Aorta (tissue), 5 donors: Measurements from ENCODE around the gene EWSR1. TPM values are rescaled to one million over a fixed set of nuclear protein-coding genes. Genes with fewer than 3 reads are reported as not detected.
"Not testable (repeated sequence)": the region's sequence is repeated elsewhere in the genome, so short reads cannot be mapped to it uniquely, and the experiment has no call there.

ENCODE experiments used
- ATAC-seq: fragments of 200-7000 bp; cut with Tn5 transposase; one replicate; pipeline ENCODE4 v1.9.1; 2022; ENCODE audit warnings: moderate library complexity; ENCODE audit not compliant: low FRiP score
- DNase-seq, 2 donors: peaks; one replicate each; pipeline ENCODE4 v3.0.0-alpha.2; 2020
- H3K27ac ChIP-seq, 2 donors: one replicate each; pipeline ENCODE4 v1.5.1; 2013; ENCODE audit warnings: low read length in 2 of 2, mild to moderate bottlenecking in 2 of 2, moderate library complexity in 2 of 2, control low read depth in 1 of 2, inconsistent platforms in 1 of 2, low read depth in 1 of 2
- H3K27me3 ChIP-seq, 2 donors: one replicate each; pipeline ENCODE4 v1.6.1; 2013; ENCODE audit warnings: control low read depth in 1 of 2, low read length in 1 of 2, mild to moderate bottlenecking in 1 of 2, moderate library complexity in 1 of 2; ENCODE audit not compliant: insufficient read depth in 2 of 2, control insufficient read depth in 1 of 2
- H3K36me3 ChIP-seq, 2 donors: one replicate each; pipeline ENCODE4 v1.6.1; 2013; ENCODE audit warnings: control low read depth in 1 of 2, low read length in 1 of 2, mild to moderate bottlenecking in 1 of 2; ENCODE audit not compliant: insufficient read depth in 2 of 2, control insufficient read depth in 1 of 2
- H3K4me1 ChIP-seq, 2 donors: one replicate each; pipeline ENCODE4 v1.6.1; 2013; ENCODE audit warnings: low read length in 2 of 2, control low read depth in 1 of 2, mild to moderate bottlenecking in 1 of 2, moderate library complexity in 1 of 2; ENCODE audit not compliant: insufficient read depth in 2 of 2, control insufficient read depth in 1 of 2
- H3K4me3 ChIP-seq, 2 donors: one replicate each; pipeline ENCODE4 v1.5.1; 2013; ENCODE audit warnings: low read length in 2 of 2, control low read depth in 1 of 2, mild to moderate bottlenecking in 1 of 2
- H3K9me3 ChIP-seq: one replicate; pipeline ENCODE4 v1.6.1; 2013; ENCODE audit warnings: mild to moderate bottlenecking, low read length; ENCODE audit not compliant: control insufficient read depth
- WGBS, 2 donors: extraction: QIAGEN DNeasy Blood & Tissue Kit; methylation state at CpG; one replicate each; pipeline ENCODE4 v1.1.7; 2013; 5-methylcytosine and 5-hydroxymethylcytosine counted together
- intact Hi-C, 2 donors: fragments of 100-400 bp; cut with DNase I; formaldehyde crosslinking; loops; one replicate each; pipeline versions ENCODE4 v1.14.2 to v1.15.0; 2022
- polyA plus RNA-seq, 2 donors: library from polyadenylated mRNA; stranded (reverse); fragments of 200-250 nt; gene quantifications; one replicate each; pipeline ENCODE4 v1.2.3, GENCODE V29; 2013
- total RNA-seq, 2 donors: library from RNA; stranded (reverse); fragmentation: NEBNext Ultra II Directional; extraction: Animal tissue kit (Norgen Biotek cat#: 25700); gene quantifications; one replicate each; pipeline ENCODE4 v1.2.1, GENCODE V29; 2021
- donor health status: healthy with polysubstance abuse.
- donor health status: Bipolar disorder and iron deficiency.
- donor health status: DM: no; HTN: no; CAD: no.
- donor health status: DM: no; HTN: no; CAD: no.
- donor health status: DM: yes; HTN: yes; CAD: no.

The EWSR1 gene
- total and polyA plus RNA-seq, 4 donors = 74.8 to 207 (median 180) TPM

- peak; percentile 76 to 88 for DNase-seq
- Histone ChIP-seq H3K36me3 (no peaks in the 10 kb centered on the region), H3K4me3 (no peak overlapping the region), H3K9me3 (peaks cover 1% of the 10 kb centered on the region), H3K27ac (no peak overlapping the region), H3K27me3 (no peaks in the 10 kb centered on the region), H3K4me1 (no peaks in the 10 kb centered on the region)
- intact Hi-C loops = loop anchor here (10.0 kb wide), 2 partner anchors 391 to 641 kb away; no protein-coding TSS in a partner anchor
- ATAC-seq = peak; percentile 92
- WGBS, 2 donors = 43 to 45% methylated on average over 11 of the region's 11 CpGs
Measured at GRCh38 chr22:29245626-29246385, 22.3 kb upstream of the EWSR1 start.

DNA sequence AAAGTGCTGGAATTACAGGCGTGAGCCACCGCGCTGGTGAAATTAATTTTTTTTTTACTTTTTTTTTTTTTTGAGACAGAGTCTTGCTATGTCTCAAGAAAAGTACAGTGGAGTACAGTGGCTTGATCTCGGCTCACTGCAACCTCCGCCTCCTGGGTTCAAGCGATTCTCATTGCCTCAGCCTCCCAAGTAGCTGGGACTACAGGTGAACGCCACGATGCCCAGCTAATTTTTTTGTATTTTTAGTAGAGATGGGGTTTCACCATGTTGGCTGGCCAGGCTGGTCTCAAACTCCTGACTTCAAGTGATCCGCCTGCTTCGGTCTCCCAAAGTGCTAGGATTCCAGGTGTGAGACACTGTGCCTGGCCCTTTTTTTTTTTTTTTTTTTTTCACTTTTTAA lies 20.2 kb upstream of the EWSR1 start:
- H3K4me3 ChIP-seq, H3K9me3 ChIP-seq, H3K27me3 ChIP-seq, H3K4me1 ChIP-seq, ATAC-seq, H3K36me3 ChIP-seq, H3K27ac ChIP-seq: not testable (repeated sequence)
- DNase-seq = peak in 1 of 2 donors; percentile 15
- intact Hi-C loops = loop anchor here (10.0 kb wide), 2 partner anchors 393 to 643 kb away; no protein-coding TSS in a partner anchor
- WGBS, 2 donors = 97 to 98% methylated on average over 10 of the region's 10 CpGs

DNA sequence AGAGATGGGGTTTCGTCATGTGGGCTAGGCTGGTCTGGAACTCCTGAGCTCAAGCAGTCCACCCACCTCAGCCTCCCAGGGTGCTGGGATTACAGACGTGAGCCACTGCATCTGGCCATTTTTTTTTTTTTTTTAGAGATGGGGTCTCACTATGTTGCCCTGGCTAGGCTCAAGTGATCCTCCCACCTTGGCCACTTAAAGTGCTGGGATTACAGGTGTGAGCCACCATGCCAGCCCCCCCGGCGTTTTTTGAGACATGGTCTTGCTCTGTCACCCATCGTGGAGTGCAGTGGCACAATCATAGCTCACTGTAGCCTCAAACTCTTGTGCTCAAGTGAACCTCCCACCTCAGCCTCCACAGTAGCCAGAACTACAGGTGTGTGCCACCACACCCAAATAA lies 16.8 kb upstream of the EWSR1 start:
- DNase-seq (peak in 1 of 2 donors; percentile 11), ATAC-seq (no peak)
- 94 to 97% methylated on average over 5 of the region's 5 CpGs for WGBS, 2 donors
- H3K36me3 ChIP-seq = no peaks in the 10 kb centered on the region
- H3K4me1 ChIP-seq = no peaks in the 10 kb centered on the region
- no peaks in the 10 kb centered on the region for H3K9me3 ChIP-seq
- intact Hi-C loops = no loop called here
- H3K27me3 ChIP-seq = no peaks in the 10 kb centered on the region
- no peak overlapping the region for H3K4me3 ChIP-seq
- no peak overlapping the region for H3K27ac ChIP-seq

DNA sequence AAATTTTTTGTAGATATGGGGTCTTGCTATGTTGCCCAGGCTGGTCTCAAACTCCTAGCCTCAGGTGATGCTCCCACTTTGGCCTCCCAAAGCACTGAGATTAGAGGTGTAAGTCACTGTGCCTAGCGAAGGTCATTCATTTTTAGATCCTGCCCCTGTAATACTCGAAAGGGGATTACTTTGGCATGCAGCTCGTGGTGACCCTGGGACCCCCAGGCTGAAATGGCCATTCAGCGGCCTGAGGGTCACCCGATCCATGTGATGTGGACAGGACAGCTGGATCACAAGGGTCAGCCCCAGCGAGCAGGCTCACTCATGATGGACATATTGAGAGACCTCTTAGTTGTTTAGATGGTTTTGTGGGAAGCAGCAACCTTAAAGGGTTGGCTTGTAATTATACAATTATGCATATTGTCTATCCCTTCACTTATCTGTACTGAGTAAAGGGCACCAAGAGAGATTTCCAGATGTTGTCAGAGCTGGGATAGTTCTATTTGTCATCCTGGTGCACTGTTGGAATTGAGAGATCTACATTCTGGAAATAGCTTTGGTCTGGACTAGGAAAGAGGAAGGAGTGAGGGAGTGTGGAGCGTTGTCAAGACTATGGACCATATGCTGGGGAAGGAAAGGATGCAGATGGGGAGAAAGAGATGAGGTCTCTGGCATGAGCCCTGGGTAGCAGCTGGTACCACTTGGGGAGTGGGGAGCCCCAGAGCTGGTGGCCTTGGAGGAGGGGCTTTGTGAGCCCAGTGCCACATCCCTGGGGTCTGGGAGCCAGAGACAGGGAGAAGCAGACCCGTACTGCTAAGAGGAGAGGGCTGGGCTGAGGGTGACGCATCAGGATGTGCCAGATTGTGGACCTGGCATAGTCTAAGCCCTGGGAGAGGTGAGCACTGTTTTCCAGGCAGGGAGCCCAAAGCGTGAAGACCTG lies 15.8 kb upstream of the EWSR1 start:
- DNase-seq (peak in 1 of 2 donors; percentile 37), ATAC-seq (no peak)
- no peak overlapping the region for H3K27ac ChIP-seq
- no peaks in the 10 kb centered on the region for H3K9me3 ChIP-seq
- H3K4me3 ChIP-seq = no peak overlapping the region
- H3K4me1 ChIP-seq = no peaks in the 10 kb centered on the region
- intact Hi-C loops = no loop called here
- no peaks in the 10 kb centered on the region for H3K36me3 ChIP-seq
- WGBS, 2 donors = 90 to 93% methylated on average over 10 of the region's 10 CpGs
- no peaks in the 10 kb centered on the region for H3K27me3 ChIP-seq

GRCh38 chr22:29253561-29254285 lies 14.3 kb upstream of the EWSR1 start:
- intact Hi-C loops = no loop called here
- Histone ChIP-seq H3K4me1 (no peaks in the 10 kb centered on the region), H3K27ac (no peak overlapping the region), H3K9me3 (no peaks in the 10 kb centered on the region), H3K27me3 (no peaks in the 10 kb centered on the region), H3K36me3 (no peaks in the 10 kb centered on the region), H3K4me3 (no peak overlapping the region)
- 76 to 83% methylated on average over 14 of the region's 14 CpGs for WGBS, 2 donors
- ATAC-seq (no peak), DNase-seq (peak in 1 of 2 donors; percentile 66)

- H3K4me3 ChIP-seq = no peak overlapping the region
- intact Hi-C loops = no loop called here
- WGBS, 2 donors = 66 to 68% methylated on average over 4 of the region's 4 CpGs
- no peaks in the 10 kb centered on the region for H3K36me3 ChIP-seq
- DNase-seq (no peak), ATAC-seq (no peak)
- no peak overlapping the region for H3K27ac ChIP-seq
- H3K27me3 ChIP-seq = no peaks in the 10 kb centered on the region
- H3K9me3 ChIP-seq = no peaks in the 10 kb centered on the region
- H3K4me1 ChIP-seq = no peaks in the 10 kb centered on the region
Measured at GRCh38 chr22:29254286-29254660, 13.8 kb upstream of the EWSR1 start.

GRCh38 chr22:29255064-29255621 lies 12.9 kb upstream of the EWSR1 start:
- Histone ChIP-seq H3K4me3 (no peak overlapping the region), H3K27ac (no peak overlapping the region), H3K36me3 (no peaks in the 10 kb centered on the region), H3K4me1 (no peaks in the 10 kb centered on the region), H3K9me3 (no peaks in the 10 kb centered on the region), H3K27me3 (no peaks in the 10 kb centered on the region)
- ATAC-seq (no peak), DNase-seq (no peak)
- 97% methylated on average over 11 of the region's 11 CpGs for WGBS, 2 donors
- intact Hi-C loops = no loop called here

- intact Hi-C loops = no loop called here
- Histone ChIP-seq H3K4me3 (no peak overlapping the region), H3K27ac (no peak overlapping the region), H3K9me3 (no peaks in the 10 kb centered on the region), H3K36me3 (no peaks in the 10 kb centered on the region), H3K4me1 (no peaks in the 10 kb centered on the region), H3K27me3 (no peaks in the 10 kb centered on the region)
- DNase-seq (no peak), ATAC-seq (no peak)
- WGBS, 2 donors = 89 to 93% methylated on average over 8 of the region's 8 CpGs
Measured at GRCh38 chr22:29256606-29257325, 11.3 kb upstream of the EWSR1 start.
